Activated CD4-positive, CD25-positive, alpha-beta regulatory T cell treated with anti-CD3 and anti-CD28 coated beads, Interleukin-2, amount 50 U/mL, for 24 hours (primary cell): Measurements from ENCODE around the gene CYP1A2.
"Not testable (repeated sequence)": the region's sequence is repeated elsewhere in the genome, so short reads cannot be mapped to it uniquely, and the experiment has no call there.

Experiments used
- ATAC-seq, 2 donors: fragments of 150-1000 bp; cut with Tn5 transposase; one replicate each; pipeline ENCODE4 v1.10.0; 2021; ENCODE audit warnings: mild to moderate bottlenecking in 1 of 2, moderate library complexity in 1 of 2

The CYP1A2 gene

GRCh38 chr15:74748322-74748946 lies at the start of gene CYP1A2:
TSS of gene CYP1A2 (plus strand) at chr15:74748845. CDS start at chr15:74749739, 894 bp downstream.
- no peak for ATAC-seq

GRCh38 chr15:74709011-74709410 lies 39.6 kb upstream of the CYP1A2 start:
- no peak for ATAC-seq

DNA sequence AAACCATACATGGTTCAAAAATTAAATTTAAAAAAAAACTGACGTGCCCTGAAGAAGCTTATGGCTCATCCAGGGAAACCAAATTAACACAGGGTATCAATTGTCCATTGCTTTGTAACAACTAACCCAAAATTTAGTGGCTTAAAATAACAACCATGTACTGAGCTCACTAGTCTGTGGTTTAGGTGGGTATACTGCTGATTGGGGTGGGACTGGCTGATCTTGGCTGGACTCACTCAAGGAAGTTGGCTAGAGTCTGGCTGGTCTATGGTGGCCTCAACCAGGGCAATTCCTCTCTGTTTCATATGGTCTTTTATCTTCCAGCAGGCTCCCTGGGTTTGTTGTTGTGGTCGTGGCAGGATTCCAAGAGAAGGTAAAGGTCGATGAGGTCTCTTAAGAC lies 38.8 kb upstream of the CYP1A2 start:
- no peak for ATAC-seq

GRCh38 chr15:74710319-74711094 lies 38.1 kb upstream of the CYP1A2 start:
- ATAC-seq: no peak

DNA sequence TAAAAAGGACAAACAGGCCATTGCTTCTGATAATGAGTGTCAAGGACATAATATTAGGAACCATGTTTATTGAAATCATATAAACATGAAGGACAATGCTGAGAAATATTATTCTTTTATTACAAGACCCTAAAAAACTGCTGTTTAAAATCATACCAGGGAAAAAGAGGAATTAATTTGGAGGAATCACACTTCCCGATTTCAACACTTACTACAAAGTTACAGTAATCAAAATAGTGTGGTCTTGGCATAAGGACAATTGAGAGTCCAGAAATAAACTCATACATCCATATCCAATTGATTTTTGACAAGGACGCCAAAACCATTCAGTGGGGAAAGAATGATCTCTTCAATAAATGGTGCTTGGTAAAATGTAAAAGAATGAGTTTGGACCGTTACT lies 36.3 kb upstream of the CYP1A2 start:
- ATAC-seq: no peak

- no peak for ATAC-seq
Measured at GRCh38 chr15:74716651-74717050, 32.0 kb upstream of the CYP1A2 start.

DNA sequence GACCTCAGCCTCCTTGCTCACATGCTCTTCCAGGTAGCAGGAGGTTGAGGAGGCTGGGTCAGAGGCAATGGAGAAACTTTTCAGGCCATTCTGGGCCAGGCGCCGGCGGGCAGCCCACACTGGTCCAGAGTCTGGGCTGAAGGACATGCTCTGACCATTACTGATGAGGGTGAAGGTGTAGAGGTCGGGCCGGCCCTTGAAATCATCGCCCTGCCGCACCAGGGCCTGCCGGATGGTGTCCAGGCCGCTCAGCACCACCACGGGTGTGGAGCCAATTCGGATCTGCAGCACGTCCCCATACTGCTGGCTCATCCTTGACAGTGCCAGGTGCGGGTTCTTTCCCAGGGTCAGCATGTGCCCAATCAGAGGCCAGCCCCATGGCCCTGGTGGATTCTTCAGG lies 26.1 kb upstream of the CYP1A2 start:
- no peak for ATAC-seq

GRCh38 chr15:74723187-74723586 lies 25.5 kb upstream of the CYP1A2 start:
- ATAC-seq: no peak

GRCh38 chr15:74723754-74724334 lies 24.8 kb upstream of the CYP1A2 start:
- peak in 1 of 2 donors; percentile 30 for ATAC-seq

DNA sequence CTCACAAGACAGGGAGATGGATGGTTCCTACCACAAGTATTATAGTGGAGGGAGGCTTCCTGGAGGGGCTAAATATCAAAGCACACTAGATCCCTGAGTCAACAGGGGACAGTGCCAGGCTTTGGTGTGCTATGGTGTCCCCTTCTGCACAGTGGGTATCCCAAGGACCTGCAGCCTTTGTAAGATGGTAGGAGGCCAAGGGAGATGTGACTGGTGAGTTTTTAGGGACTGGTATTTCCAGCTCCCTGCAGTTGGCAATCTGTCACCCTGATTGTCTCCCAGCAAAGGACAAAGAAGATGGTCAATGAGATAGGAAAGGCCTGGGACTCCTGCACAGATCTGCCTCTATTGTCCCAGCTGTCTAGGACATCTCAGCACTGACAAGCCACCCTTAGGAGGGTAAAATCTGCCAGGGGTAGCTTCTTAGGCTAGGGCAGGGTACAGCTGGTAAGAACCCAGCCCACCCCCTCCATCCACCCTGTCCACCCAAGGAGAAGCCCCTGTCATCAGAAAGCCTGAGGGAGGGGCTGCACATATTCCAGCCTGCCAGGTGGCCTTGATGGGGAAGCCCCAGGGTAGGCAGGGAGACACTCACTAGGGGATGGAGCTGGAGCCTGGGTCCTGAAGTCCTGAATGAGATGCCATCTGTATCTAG lies 23.9 kb upstream of the CYP1A2 start:
- no peak for ATAC-seq

- peak; percentile 33 to 39 for ATAC-seq
Measured at GRCh38 chr15:74725225-74725774, 23.3 kb upstream of the CYP1A2 start, which contains the start of gene CYP1A1. TSS of gene CYP1A1 (minus strand) at chr15:74725528. CDS start at chr15:74723097, 2,431 bp downstream.

- ATAC-seq: peak; percentile 63 to 69
Measured at GRCh38 chr15:74725845-74726773, 22.5 kb upstream of the CYP1A2 start.

- peak; percentile 4 to 19 for ATAC-seq
Measured at GRCh38 chr15:74726774-74727164, 21.9 kb upstream of the CYP1A2 start.

DNA sequence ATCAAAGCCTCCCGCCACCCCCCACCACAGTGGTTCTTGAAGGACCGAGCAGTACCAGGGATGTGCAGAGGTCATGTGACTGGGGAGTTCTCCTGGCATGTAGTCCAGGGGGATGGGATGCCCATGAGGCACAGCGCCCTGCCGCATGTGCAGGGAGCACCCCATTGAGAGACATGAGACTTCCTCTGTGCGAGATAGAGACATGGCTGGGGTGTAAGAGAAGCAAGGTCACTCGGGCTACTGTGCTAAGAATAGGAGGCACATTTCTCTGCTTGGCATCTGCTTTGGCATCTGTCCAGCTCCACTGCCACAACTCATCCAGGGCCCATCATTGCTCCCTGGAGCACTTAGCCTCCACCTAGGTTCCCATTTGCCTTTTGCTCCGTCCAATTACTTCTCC lies 20.9 kb upstream of the CYP1A2 start:
- ATAC-seq: no peak

GRCh38 chr15:74728699-74729098 lies 19.9 kb upstream of the CYP1A2 start:
- ATAC-seq: not testable (repeated sequence)

GRCh38 chr15:74729372-74729771 lies 19.3 kb upstream of the CYP1A2 start:
- not testable (repeated sequence) for ATAC-seq

DNA sequence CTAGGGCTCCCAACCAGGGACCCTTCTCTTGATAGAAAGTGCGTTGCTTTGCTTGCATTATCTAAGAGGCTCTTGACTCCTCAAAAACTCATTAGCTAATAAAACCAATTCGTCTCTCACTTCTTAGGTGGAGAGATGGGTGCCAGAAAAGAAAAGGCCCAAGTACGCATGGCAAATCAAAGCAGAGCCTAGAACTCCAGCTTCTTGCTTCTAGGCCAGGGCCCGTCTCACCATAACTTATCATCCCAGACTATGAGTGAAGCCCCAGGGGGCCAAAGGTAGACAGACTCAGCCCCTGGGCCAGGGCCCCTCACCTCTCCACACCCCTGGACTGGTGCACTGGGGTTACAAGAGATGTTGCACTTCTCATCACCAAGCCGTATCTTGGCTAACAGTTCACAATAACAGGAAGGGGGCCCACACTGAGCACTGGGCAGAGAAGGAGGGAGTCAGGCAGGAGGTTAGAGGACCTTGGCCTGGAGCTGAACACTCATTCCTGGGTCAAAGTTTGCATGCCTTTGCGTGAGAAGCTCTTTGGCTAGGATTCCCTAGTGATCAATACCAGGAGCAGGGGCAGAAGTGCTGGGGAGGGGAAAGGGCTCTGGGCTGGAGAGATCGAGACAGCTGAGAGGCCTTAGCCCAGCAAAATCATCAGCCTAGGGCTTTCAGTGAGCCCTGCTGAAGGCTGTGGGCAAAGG lies 17.9 kb upstream of the CYP1A2 start:
- no peak for ATAC-seq

GRCh38 chr15:74732846-74733245 lies 15.8 kb upstream of the CYP1A2 start:
- ATAC-seq: no peak

- no peak for ATAC-seq
Measured at GRCh38 chr15:74733269-74733668, 15.4 kb upstream of the CYP1A2 start.

DNA sequence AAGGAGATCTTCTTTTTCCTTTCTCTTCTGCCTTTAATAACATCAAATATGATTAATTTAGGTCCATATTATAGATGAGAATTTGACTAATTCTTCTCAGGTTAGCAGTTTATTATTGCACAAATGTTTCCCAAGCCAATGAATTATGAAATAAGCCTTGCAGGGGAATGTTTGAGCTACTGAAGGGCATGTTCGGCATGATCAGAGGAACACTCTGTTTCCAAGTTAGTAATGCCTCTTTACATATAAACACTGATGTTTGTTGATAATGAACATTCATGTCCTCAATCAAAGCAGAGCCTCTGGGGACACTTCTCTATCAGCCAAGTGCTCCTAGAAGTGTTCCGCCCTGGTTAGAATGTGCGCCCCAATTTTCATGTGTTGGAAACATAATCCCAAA lies 13.3 kb upstream of the CYP1A2 start:
- no peak for ATAC-seq

GRCh38 chr15:74738239-74738638 lies 10.4 kb upstream of the CYP1A2 start:
- not testable (repeated sequence) for ATAC-seq
